Fibroblast of peridontal ligament (primary cell): ENCODE results near the gene TMEM161A.
"Not testable (repeated sequence)": the region's sequence is repeated elsewhere in the genome, so short reads cannot be mapped to it uniquely, and the experiment has no call there.

ENCODE experiments used
- DNase-seq: peaks from one replicate; pipeline ENCODE4 v3.0.0-alpha.2; 2010; ENCODE audit errors: extremely low read depth

TMEM161A gene

GRCh38 chr19:19121371-19121770 is 16.9 kb downstream of the TMEM161A start:
- no peak for DNase-seq

- peak; percentile 8 for DNase-seq
Measured at GRCh38 chr19:19120308-19121231, 17.7 kb downstream of the TMEM161A start.

GRCh38 chr19:19119325-19120237 is 18.7 kb downstream of the TMEM161A start:
- no peak for DNase-seq

- no peak for DNase-seq
Measured at GRCh38 chr19:19115954-19116353, 22.3 kb downstream of the TMEM161A start.

GRCh38 chr19:19113040-19113626 is 25.1 kb downstream of the TMEM161A start:
- DNase-seq = peak; percentile 37

- DNase-seq = no peak
Measured at GRCh38 chr19:19111967-19112580, 26.2 kb downstream of the TMEM161A start.

GRCh38 chr19:19111136-19111835 is 27.0 kb downstream of the TMEM161A start:
- no peak for DNase-seq

- no peak for DNase-seq
Measured at GRCh38 chr19:19110410-19111135, 27.7 kb downstream of the TMEM161A start.

GRCh38 chr19:19109601-19110000 is 28.7 kb downstream of the TMEM161A start:
- DNase-seq = peak; percentile 37

GRCh38 chr19:19107654-19108053 is 30.6 kb downstream of the TMEM161A start:
- no peak for DNase-seq

- DNase-seq = not testable (repeated sequence)
Measured at GRCh38 chr19:19106938-19107337, 31.3 kb downstream of the TMEM161A start.

- peak; percentile 9 for DNase-seq
Measured at GRCh38 chr19:19106056-19106551, 32.2 kb downstream of the TMEM161A start.

- peak; percentile 49 for DNase-seq
Measured at GRCh38 chr19:19105365-19106055, 32.8 kb downstream of the TMEM161A start.

- no peak for DNase-seq
Measured at GRCh38 chr19:19103167-19103566, 35.1 kb downstream of the TMEM161A start.

GRCh38 chr19:19102566-19102965 is 35.7 kb downstream of the TMEM161A start:
- not testable (repeated sequence) for DNase-seq

- DNase-seq = no peak
Measured at GRCh38 chr19:19101540-19101939, 36.7 kb downstream of the TMEM161A start.

GRCh38 chr19:19098703-19099632 is 39.3 kb downstream of the TMEM161A start:
- no peak for DNase-seq

GRCh38 chr19:19098084-19098702 is 40.1 kb downstream of the TMEM161A start:
- no peak for DNase-seq
